Fibroblast of pulmonary artery (primary cell): Measurements from ENCODE around the gene ABCA6.

Experiments
- DNase-seq: peaks from one replicate; pipeline ENCODE4 v3.0.0-alpha.2; 2010; ENCODE audit warnings: low read depth
- H3K4me3 ChIP-seq: replicated peaks from 2 replicates; pipeline ENCODE4 v1.5.1; 2011; ENCODE audit warnings: low read depth, mild to moderate bottlenecking, control low read depth, low read length, moderate library complexity
- TF ChIP-seq, protein P1 (sequence below): IDR thresholded peaks from 2 replicates; pipeline ENCODE4 v1.5.1; 2011; ENCODE audit warnings: mild to moderate bottlenecking, control low read depth, low read length, inconsistent platforms; ENCODE audit errors: missing control alignments

ABCA6 gene

DNA sequence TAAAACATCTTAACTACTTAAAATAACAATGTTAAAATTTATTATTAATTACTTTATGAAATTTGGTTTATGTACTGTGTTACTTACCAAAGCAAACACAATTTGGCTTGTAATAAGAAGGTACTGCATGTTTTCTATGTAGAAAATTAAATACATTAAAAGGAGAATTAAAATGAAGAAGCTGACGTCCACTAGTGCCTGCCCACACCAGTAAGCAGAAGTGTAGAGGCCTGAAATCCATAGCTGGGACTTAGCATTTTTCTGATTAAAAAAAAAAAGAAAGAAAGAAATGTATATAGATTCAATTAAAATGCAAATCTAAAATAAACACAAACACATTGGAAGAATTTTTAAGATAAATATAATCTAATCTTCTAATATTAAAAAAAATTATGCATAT lies 45.2 kb downstream of the ABCA6 start:
- no peak overlapping the region for H3K4me3 ChIP-seq
- no peak for DNase-seq
- TF ChIP-seq, protein P1, sequence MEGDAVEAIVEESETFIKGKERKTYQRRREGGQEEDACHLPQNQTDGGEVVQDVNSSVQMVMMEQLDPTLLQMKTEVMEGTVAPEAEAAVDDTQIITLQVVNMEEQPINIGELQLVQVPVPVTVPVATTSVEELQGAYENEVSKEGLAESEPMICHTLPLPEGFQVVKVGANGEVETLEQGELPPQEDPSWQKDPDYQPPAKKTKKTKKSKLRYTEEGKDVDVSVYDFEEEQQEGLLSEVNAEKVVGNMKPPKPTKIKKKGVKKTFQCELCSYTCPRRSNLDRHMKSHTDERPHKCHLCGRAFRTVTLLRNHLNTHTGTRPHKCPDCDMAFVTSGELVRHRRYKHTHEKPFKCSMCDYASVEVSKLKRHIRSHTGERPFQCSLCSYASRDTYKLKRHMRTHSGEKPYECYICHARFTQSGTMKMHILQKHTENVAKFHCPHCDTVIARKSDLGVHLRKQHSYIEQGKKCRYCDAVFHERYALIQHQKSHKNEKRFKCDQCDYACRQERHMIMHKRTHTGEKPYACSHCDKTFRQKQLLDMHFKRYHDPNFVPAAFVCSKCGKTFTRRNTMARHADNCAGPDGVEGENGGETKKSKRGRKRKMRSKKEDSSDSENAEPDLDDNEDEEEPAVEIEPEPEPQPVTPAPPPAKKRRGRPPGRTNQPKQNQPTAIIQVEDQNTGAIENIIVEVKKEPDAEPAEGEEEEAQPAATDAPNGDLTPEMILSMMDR: no peak

DNA sequence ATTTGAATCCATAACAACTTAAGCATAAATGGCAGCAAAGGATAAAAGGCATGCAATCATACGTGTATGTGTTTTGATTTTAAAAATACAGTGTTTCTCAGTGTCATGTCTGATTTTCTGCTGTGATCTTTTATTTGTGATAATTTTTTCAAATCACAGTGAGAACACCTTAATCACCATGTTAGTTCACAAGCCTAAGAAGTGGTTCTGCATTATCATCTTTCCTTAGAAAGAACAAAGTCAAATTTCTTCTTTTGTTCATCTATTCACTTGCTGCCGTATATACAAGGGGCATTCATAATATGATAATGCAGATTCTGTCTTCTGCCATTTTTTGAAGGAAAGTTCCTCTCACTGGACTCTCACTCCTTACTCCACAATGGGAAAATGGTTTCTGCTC lies 47.7 kb downstream of the ABCA6 start:
- DNase-seq: no peak
- H3K4me3 ChIP-seq: no peak overlapping the region
- TF ChIP-seq, protein P1: no peak

GRCh38 chr17:69093279-69093789 lies 48.4 kb downstream of the ABCA6 start:
- TF ChIP-seq, protein P1: no peak
- H3K4me3 ChIP-seq: no peak overlapping the region
- DNase-seq: peak; percentile 63

GRCh38 chr17:69090365-69090764 lies 51.3 kb downstream of the ABCA6 start:
- H3K4me3 ChIP-seq: no peak overlapping the region
- TF ChIP-seq, protein P1: no peak
- no peak for DNase-seq

GRCh38 chr17:69088643-69089200 lies 53.0 kb downstream of the ABCA6 start:
- TF ChIP-seq, protein P1: no peak
- DNase-seq: no peak
- H3K4me3 ChIP-seq: no peak overlapping the region

DNA sequence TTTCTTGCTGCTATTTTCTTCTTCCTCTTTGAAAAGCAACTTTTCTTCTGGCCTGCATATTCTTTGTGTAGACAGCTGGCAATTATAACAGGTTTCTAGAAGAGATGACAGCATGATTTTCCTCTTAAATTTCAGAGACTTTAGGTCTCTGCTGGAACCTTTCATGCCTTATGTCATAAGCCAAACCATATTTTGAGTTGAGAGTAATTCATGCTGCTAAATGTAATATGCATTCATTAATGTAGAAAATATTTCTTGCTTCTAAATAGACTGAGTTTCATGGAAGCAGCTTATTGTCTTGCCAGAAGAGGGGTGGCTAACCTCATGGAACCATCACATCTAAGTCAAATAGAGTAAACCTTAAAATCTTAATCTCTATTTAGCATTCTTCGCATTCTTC lies 55.1 kb downstream of the ABCA6 start:
- TF ChIP-seq, protein P1: no peak
- no peak for DNase-seq
- H3K4me3 ChIP-seq: no peak overlapping the region

DNA sequence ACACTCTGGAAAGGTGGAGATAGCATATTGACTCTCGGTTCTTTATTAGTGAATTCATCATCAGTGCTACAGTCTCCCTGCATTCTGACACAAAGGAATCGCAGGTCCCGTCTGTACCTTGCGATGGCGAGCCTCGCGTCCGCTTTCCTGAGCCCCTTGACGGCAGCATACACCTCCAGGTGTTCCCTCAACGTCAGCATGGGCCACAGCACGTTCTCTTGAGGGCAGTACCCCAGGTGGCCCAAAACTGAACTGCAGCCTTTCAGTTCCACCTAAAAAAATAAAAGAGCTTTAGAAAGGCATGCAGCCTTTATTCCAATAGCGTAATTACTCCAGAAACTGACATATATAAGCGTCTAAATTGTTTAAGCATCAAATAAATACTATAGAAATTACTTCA lies 56.8 kb downstream of the ABCA6 start:
- no peak overlapping the region for H3K4me3 ChIP-seq
- TF ChIP-seq, protein P1: peak; percentile 40
- DNase-seq: no peak
